Measurements from ENCODE around the gene ASB10.

Gene ASB10

GRCh38 chr7:151232091-151232916 is 45.3 kb upstream of the ASB10 start, which contains the start of gene CHPF2:
Gene CHPF2 (plus strand): TSS chr7:151232483. CDS start chr7:151234012, 1,529 bp downstream.
- no peak for TF ChIP-seq CTCF (conservative IDR thresholded peaks at IDR 0.05; ENCODE audit: low read depth, low read length)
- H3K4me3 ChIP-seq (ENCODE audit: low read length), result peak within 1 kb of the TSS; percentile 94
- no peak for DNase-seq (ENCODE audit: low read depth)

GRCh38 chr7:151231080-151231479 is 44.0 kb upstream of the ASB10 start:
- H3K4me3 ChIP-seq (ENCODE audit: low read length), result no peak overlapping the region
- TF ChIP-seq CTCF (conservative IDR thresholded peaks at IDR 0.05; ENCODE audit: low read depth, low read length), result no peak
- DNase-seq (ENCODE audit: low read depth), result no peak

- no peak for TF ChIP-seq CTCF (conservative IDR thresholded peaks at IDR 0.05; ENCODE audit: low read depth, low read length)
- no peak overlapping the region for H3K4me3 ChIP-seq (ENCODE audit: low read length)
- DNase-seq (ENCODE audit: low read depth), result no peak
Observed at GRCh38 chr7:151229249-151229648, 42.2 kb upstream of the ASB10 start.

- peak overlapping the region; percentile 87 for H3K4me3 ChIP-seq (ENCODE audit: low read length)
- no peak for TF ChIP-seq CTCF (conservative IDR thresholded peaks at IDR 0.05; ENCODE audit: low read depth, low read length)
- DNase-seq (ENCODE audit: low read depth), result no peak
Observed at GRCh38 chr7:151228024-151228866, 41.2 kb upstream of the ASB10 start.

- TF ChIP-seq CTCF (conservative IDR thresholded peaks at IDR 0.05; ENCODE audit: low read depth, low read length), result no peak
- DNase-seq (ENCODE audit: low read depth), result peak; percentile 98
- H3K4me3 ChIP-seq (ENCODE audit: low read length), result peak within 1 kb of the TSS; percentile 87
Observed at GRCh38 chr7:151226875-151227782, 40.1 kb upstream of the ASB10 start, which contains the start of gene ABCF2. Gene ABCF2 (minus strand): TSS chr7:151227205. CDS start chr7:151226458, 747 bp downstream.

GRCh38 chr7:151226560-151226874 is 39.5 kb upstream of the ASB10 start:
- no peak for DNase-seq (ENCODE audit: low read depth)
- no peak for TF ChIP-seq CTCF (conservative IDR thresholded peaks at IDR 0.05; ENCODE audit: low read depth, low read length)
- peak overlapping the region; percentile 87 for H3K4me3 ChIP-seq (ENCODE audit: low read length)
